IPS-15b (cell line): ENCODE measurements around the gene KIF26B.

Source experiments
- H3K27me3 ChIP-seq: one replicate; pipeline ENCODE4 v1.6.1; 2013; ENCODE audit warnings: low read length; ENCODE audit not compliant: control insufficient read depth, insufficient read depth
- H3K36me3 ChIP-seq: one replicate; pipeline ENCODE4 v1.6.1; 2013; ENCODE audit warnings: low read length; ENCODE audit not compliant: control insufficient read depth, insufficient read depth
- H3K4me1 ChIP-seq: one replicate; pipeline ENCODE4 v1.6.1; 2013; ENCODE audit warnings: mild to moderate bottlenecking, low read length; ENCODE audit not compliant: control insufficient read depth, insufficient read depth
- H3K4me3 ChIP-seq: one replicate; pipeline ENCODE4 v1.5.1; 2013; ENCODE audit warnings: low read depth, low read length
- H3K9ac ChIP-seq: one replicate; pipeline ENCODE4 v1.6.1; 2013; ENCODE audit warnings: low read depth, mild to moderate bottlenecking, low read length
- H3K9me3 ChIP-seq: one replicate; pipeline ENCODE4 v1.6.1; 2013; ENCODE audit warnings: mild to moderate bottlenecking, low read length; ENCODE audit not compliant: control insufficient read depth, insufficient read depth

KIF26B gene

DNA sequence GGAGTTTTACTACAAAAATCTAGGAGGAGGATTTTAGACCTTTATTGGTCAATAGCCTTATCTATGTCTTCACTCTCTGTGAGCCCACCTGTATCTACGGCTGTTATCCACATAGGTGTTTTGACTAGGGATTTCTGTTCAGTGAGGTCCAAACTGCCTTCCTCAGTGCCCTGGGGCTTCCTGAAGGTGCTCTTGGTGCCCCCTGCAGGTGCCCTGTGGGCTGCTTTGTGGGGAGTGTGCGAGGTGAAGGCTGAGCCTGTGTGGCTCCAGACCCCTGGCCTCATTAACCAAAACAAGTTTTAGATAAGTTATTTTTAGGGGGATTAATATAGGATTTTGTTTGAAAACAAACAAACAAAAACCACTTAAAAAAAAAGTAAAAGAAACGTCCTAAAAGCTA lies 122.5 kb downstream of the KIF26B start:
- Histone ChIP-seq H3K36me3 (no peaks in the 10 kb centered on the region), H3K27me3 (no peaks in the 10 kb centered on the region), H3K9me3 (no peaks in the 10 kb centered on the region), H3K4me3 (no peak overlapping the region), H3K9ac (no peak overlapping the region), H3K4me1 (peaks cover 3% of the 10 kb centered on the region)

DNA sequence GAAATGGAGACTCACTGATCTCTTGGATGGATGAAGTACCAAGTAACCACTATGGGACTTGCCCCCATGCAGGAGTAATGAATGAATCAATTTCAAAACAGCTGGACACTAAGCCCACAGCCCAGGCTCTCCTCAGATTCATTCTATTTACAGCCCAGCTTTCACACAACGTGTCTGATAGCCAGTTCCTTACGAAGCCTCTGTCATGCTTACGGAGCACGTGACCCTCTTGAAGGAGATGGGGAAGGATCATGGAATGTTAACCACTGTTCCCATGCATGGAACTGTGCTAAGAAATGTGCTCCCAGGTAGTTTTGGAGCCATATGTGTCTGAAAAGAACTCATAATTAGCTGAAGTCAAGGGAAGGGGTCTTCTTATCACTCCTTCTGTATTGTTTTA lies 124.1 kb downstream of the KIF26B start:
- H3K36me3 ChIP-seq, result no peaks in the 10 kb centered on the region
- H3K4me1 ChIP-seq, result peaks cover 3% of the 10 kb centered on the region
- no peaks in the 10 kb centered on the region for H3K27me3 ChIP-seq
- no peak overlapping the region for H3K4me3 ChIP-seq
- no peak overlapping the region for H3K9ac ChIP-seq
- no peaks in the 10 kb centered on the region for H3K9me3 ChIP-seq

DNA sequence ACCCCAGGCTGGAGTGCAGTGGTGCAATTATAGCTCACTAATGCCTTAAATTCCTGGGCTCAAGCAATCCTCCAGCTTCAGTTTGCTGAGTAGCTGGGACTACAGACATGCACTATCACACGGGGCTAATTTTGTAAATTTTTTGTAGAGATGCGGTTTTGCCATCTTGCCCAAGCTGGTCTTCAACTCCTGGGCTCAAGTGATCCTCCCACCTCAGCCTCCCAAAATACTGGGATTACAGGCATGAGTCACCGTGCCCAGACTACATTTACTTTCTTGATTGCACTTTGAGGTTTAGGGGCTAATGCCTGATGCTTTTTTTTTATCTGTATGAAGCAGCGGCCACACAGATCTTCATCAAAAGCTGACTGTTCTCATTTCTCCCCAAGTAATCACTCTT lies 124.6 kb downstream of the KIF26B start:
- no peaks in the 10 kb centered on the region for H3K36me3 ChIP-seq
- H3K9ac ChIP-seq, result no peak overlapping the region
- H3K27me3 ChIP-seq, result no peaks in the 10 kb centered on the region
- H3K9me3 ChIP-seq, result no peaks in the 10 kb centered on the region
- peaks cover 3% of the 10 kb centered on the region for H3K4me1 ChIP-seq
- H3K4me3 ChIP-seq, result no peak overlapping the region

DNA sequence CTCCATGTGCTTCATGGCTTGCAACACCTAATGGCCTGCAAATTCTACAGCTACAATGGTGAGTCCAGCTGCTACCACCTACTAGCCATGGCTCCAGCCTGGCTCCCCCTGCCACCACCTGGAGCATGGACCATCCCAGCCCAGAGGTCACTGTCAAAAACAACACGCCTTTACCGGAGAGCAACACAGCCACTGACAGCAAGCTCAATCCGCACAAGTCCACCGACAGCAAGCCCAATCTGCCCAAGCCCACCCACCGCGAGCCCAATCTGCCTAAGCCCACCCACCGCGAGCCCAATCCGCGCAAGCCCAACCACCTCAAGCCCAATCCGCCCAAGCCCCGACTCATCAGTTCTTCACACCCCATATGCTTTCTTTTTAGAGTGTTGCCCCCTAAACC lies 128.2 kb downstream of the KIF26B start:
- Histone ChIP-seq H3K9me3 (no peaks in the 10 kb centered on the region), H3K4me1 (no peaks in the 10 kb centered on the region), H3K4me3 (no peak overlapping the region), H3K9ac (no peak overlapping the region), H3K27me3 (no peaks in the 10 kb centered on the region), H3K36me3 (no peaks in the 10 kb centered on the region)

DNA sequence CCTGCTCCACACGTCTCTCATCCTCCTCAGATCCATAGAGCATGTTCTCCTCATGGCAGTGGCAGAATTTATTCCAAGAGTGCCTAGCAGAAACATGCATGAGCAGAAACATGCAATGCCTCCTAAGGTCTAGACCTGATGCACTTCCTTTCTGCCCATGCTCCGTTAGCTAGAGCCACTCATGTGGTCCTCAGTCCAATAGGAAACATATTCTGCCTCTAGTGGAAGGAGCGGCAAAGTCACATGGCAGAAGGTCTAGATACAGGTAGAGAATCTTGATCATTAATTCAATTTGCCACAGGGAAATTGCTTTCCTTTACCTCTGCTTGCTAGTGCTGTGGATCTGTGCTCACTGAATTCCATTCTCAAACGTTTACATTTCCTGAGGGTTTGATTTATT lies 130.4 kb downstream of the KIF26B start:
- Histone ChIP-seq H3K4me1 (no peaks in the 10 kb centered on the region), H3K4me3 (no peak overlapping the region), H3K27me3 (no peaks in the 10 kb centered on the region)

DNA sequence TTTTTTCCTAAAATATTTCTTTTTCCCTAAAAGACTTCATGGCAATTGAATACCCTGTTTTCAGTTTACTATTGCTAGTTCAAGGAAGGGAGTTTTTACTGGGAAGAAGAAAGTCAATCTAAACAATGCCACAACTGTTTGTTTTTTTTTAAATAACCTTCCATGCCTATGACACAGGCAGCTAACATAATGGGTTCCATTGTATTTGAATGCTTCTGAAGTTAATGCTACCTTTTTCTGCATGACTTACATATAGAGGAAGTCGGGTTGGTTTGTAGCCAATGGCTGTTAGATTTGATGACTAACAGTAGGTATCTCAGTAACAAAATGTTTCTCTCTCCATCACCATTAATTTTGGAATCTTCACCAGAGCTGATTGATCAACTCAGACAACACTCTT lies 134.0 kb downstream of the KIF26B start:
- Histone ChIP-seq H3K4me3 (no peak overlapping the region), H3K9me3 (no peaks in the 10 kb centered on the region), H3K27me3 (no peaks in the 10 kb centered on the region), H3K9ac (no peak overlapping the region), H3K36me3 (no peaks in the 10 kb centered on the region), H3K4me1 (no peaks in the 10 kb centered on the region)

More for the DNA sequence above, 130.4 kb downstream of the KIF26B start:
- Histone ChIP-seq H3K36me3 (no peaks in the 10 kb centered on the region), H3K9me3 (no peaks in the 10 kb centered on the region), H3K9ac (no peak overlapping the region)

DNA sequence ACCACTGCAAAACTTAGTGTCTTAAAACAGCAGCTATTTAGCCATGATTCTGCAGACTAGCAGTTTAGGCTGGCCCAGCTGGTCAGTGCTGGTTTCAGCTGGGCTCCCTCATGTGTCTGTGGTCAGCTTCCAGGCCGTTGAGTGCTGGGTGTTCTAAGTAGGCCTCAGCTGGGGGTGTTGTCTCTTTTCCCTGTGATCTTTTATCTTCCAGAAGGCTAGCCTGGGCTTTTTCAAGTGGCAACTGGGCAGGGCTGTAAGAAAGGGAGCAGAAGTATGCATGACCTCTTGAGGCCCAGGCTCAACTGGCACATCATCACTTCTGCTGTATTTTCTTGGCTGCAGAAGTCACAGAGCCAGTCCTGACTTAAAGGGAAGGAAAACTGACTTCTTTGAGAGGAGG lies 136.1 kb downstream of the KIF26B start:
- no peaks in the 10 kb centered on the region for H3K27me3 ChIP-seq
- no peak overlapping the region for H3K4me3 ChIP-seq
- H3K36me3 ChIP-seq, result no peaks in the 10 kb centered on the region
- H3K9me3 ChIP-seq, result no peaks in the 10 kb centered on the region
- no peaks in the 10 kb centered on the region for H3K4me1 ChIP-seq
- H3K9ac ChIP-seq, result no peak overlapping the region

DNA sequence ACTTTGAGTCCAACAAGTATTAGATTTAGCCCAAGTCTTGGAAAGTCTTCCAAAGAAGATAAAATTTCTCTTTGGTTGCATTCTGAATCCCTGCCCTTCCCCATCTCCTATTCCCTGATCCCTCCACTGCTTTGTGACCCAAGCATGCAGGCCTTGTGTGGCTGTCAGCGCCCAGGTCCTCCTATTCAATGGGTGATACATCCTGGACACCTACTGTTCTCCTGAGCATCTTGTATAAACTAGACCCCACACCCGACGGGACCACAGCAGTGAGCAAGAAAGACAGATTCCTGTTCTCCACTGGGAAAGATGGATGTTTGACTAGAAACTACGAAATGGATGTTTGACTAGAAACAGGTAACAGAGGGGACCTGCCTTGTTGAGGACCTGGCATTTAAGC lies 136.6 kb downstream of the KIF26B start:
- Histone ChIP-seq H3K4me3 (no peak overlapping the region), H3K27me3 (no peaks in the 10 kb centered on the region), H3K36me3 (no peaks in the 10 kb centered on the region), H3K9me3 (no peaks in the 10 kb centered on the region), H3K4me1 (no peaks in the 10 kb centered on the region), H3K9ac (no peak overlapping the region)

DNA sequence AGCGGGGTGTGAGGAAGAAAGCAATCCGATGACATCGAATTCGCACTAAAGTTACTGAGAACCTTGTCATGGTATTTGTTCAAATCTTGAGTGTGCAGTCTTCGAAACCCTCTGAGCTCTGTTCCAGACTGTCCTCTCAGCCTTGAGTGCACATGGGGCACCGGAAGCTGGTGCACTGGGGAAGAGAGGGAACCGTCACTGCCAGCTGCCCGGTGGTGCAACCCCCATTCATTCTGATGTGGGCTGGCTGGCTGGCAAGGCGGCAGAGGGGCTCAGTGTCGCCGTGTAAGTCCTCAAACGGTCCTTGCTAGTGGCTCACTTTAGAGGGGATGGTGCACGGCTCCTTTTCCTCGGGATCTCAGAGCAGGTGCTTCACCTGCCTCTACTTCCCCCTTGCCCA lies 137.4 kb downstream of the KIF26B start:
- Histone ChIP-seq H3K9me3 (no peaks in the 10 kb centered on the region), H3K4me1 (no peaks in the 10 kb centered on the region), H3K27me3 (no peaks in the 10 kb centered on the region), H3K36me3 (no peaks in the 10 kb centered on the region), H3K4me3 (no peak overlapping the region), H3K9ac (no peak overlapping the region)

DNA sequence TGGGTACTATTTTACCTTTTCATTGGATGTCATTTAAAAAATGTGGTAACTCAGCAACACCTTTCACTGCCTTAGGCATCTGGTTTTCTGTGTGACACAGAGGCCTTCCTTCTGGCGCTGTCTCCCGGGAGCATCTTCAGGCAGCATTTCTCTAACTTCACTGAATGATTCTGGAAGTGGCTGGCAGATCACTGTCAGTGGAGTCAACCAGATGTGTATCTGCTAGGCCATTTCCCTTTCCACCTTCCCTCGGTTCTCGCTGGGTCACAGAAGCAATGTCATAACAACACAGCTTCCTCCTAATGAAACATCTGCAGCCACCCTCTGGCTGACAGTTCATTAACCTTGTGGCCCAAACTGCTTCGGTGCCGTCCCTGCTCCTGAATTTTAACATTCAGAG lies 137.8 kb downstream of the KIF26B start:
- Histone ChIP-seq H3K36me3 (no peaks in the 10 kb centered on the region), H3K4me3 (no peak overlapping the region), H3K27me3 (no peaks in the 10 kb centered on the region), H3K4me1 (no peaks in the 10 kb centered on the region), H3K9me3 (no peaks in the 10 kb centered on the region), H3K9ac (no peak overlapping the region)

DNA sequence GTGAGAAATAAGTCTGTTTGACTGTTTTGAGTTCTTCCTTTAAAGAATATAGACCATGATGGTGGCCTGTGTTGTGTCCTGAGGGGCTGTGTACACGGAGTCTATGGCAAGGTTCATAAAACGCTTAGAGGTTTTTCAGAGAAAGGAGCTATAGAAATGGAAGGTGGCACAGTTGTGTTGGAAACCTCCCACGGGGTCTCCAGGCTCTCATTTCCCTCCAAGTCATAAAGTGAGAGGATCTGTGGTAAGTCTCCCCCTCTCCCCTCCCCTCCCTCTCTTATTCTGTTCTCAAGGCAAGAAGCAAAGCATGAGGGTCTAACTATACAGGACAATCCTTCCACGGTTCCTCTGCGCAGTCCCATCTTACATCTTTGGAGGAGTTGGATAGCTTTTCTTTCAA lies 139.2 kb downstream of the KIF26B start:
- H3K9me3 ChIP-seq, result no peaks in the 10 kb centered on the region
- H3K4me3 ChIP-seq, result no peak overlapping the region
- no peaks in the 10 kb centered on the region for H3K36me3 ChIP-seq
- H3K9ac ChIP-seq, result no peak overlapping the region
- H3K27me3 ChIP-seq, result no peaks in the 10 kb centered on the region
- no peaks in the 10 kb centered on the region for H3K4me1 ChIP-seq

DNA sequence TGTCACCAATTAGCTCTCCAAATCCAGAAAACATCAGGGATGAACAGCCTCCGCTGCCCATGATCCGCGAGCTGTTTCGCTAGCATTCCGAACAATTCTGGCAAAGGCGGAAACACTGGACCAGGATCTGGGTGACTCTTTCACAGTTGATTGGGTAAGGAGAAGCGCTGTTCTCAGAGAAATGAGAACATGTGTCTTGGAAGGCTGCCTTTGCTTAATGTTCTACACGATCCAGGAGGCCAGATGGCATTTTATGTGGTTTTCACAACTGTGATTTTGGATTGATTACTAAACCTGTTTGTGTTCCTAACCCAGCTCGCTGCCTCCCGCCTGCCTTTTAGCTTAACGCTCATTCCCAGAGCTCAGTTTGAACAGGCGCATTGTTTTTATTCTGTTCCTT lies 144.0 kb downstream of the KIF26B start:
- Histone ChIP-seq H3K4me1 (no peaks in the 10 kb centered on the region), H3K9me3 (no peaks in the 10 kb centered on the region), H3K27me3 (no peaks in the 10 kb centered on the region), H3K36me3 (no peaks in the 10 kb centered on the region), H3K9ac (no peak overlapping the region), H3K4me3 (no peak overlapping the region)

DNA sequence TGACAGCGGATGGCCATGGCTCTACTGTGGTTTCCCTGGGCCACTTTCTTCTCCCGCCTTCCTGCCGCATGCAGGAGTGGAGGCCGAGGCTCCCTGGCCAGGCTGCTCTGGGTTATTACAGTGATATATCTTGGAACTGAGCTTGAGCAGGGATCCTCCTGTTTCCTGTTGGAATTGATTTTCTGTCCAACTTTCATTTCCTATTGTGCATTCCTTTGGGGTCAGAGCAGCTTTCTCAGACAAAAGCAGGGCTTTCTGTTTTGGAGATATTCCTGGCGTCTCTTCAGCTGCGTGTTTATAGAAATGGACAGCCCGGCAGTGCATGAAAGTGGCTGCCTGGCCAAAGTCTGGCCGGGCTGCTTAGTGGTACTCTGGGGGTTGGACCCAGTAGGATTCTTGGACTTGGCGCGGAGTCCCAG lies 146.4 kb downstream of the KIF26B start:
- no peaks in the 10 kb centered on the region for H3K27me3 ChIP-seq
- H3K4me3 ChIP-seq, result no peak overlapping the region
- no peak overlapping the region for H3K9ac ChIP-seq
- H3K36me3 ChIP-seq, result no peaks in the 10 kb centered on the region
- H3K9me3 ChIP-seq, result no peaks in the 10 kb centered on the region
- H3K4me1 ChIP-seq, result no peaks in the 10 kb centered on the region
